HG03064 (cell line): ENCODE measurements around the gene CD8A.
"Not testable (repeated sequence)": the region's sequence is repeated elsewhere in the genome, so short reads cannot be mapped to it uniquely, and the experiment has no call there.

Experiments
- ATAC-seq: cut with Tn5 transposase; IDR thresholded peaks from one replicate; pipeline ENCODE4 v1.9.1; 2021; ENCODE audit warnings: low read depth; ENCODE audit not compliant: unreplicated experiment

Gene CD8A

DNA sequence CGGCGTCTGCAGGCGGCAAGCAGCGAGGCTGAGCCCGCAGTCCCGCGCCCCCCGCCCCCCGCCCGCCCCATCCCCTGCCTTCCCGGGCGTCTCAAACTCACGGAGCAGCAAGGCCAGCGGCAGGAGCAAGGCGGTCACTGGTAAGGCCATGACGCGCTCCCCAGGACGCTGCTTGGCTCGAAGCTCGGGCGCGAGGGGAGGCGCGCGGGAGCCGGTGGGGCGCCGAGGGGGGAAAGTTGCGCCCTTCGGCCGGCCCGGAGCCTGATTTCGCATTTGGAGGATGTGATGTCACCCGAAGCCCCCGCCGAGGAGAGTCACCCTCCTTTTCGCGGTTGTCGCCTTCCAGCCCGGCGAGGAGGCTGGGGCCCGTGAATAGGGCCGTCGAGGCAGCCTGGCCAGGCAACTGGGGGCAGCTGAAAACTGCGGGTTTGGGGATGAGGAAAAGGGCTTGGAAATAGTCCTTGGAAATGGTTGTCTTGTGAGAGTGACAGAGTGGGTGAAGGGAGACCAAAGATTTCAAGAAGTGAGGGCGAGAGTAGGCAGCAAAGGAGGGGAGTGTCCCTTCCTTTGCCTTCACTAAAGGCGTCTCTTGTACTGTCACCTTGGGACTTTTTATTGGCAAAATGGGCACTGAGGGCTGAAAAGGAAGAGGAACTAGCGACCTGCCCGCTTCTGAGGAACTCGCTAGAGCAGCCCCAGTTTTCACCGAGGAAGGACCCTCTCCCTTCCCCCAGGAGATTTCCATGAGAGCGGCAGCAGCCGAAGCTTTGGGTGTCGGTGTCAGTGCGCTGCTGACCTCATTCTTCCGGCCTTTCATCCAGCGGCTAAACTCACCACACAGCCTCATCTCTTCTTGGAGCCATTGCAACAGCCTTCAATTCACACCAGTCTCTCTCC is at the start of gene CD8A:
CD8A (minus strand) TSS at position 238 of the 897 bp plus-strand sequence; CDS start at position 150, 88 bp downstream.
- no peak for ATAC-seq

DNA sequence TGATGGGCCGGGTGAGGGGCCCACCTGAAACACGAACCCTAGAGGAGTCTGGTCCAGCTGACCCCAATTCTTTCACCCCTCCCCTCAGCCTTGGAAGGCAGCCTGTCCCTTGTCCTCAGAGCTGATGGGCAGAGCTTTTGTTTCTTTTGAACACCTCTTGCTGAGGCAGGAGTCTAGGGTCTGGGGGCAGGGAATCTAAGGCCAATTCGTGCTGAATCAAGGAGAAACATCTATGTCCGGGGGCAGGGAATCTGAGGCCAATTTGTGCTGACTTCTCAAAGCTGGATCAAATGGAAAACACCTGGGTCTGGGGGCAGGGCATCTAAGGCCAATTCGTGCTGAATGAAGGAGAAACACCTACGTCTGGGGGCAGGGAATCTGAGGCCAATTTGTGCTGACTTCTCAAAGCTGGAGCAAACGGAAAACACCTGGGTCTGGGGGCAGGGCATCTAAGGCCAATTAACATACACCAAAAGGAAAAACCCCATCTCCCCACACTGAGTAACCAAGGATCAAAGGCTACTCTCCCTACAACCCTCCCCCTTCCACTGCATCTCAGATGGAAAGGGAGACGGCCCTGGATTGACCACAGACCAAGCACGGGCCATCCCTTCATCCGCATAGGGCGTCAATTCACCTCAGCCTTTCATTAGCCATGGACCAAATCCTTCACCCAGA is 49.3 kb upstream of the CD8A start:
- ATAC-seq, result not testable (repeated sequence)

DNA sequence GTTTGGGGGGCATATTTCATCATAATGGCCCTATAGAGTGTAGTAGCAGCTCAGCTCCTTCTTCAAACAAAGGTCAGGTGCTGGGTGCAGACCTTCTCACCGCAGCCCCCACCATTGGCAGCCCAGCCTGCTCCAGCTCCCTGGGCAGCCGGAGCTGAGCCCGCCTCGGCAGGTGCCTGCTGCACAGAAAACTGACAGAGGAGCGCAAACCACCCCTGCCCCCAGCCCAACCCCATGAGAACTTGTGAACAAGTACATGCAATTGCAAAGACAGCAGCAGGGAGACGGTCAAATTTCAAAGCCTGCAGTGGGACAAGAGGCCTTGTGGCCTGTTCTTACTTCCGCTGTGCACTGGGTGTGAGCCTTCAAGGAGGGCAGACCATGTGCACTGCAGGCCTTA is 48.7 kb upstream of the CD8A start:
- not testable (repeated sequence) for ATAC-seq

DNA sequence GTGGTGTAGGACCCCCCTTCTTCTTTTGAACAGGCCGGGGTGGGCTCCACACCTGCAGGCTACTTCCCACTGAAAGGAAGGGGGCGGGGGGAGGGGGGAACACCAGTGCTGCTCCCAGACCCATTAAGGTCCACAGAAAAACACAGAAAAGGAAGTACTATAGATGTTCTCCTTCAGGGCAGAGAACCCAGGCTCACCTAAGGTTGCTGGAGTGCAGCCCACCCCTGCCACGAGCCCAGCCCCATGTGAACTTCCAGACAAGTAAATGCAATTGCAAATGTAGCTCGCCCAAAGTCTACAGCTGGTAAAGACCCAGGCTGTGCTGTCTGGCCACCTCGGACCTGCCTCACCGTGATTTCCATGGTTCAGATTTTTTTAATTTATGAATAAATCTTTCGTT is 47.0 kb upstream of the CD8A start:
- ATAC-seq, result not testable (repeated sequence)

DNA sequence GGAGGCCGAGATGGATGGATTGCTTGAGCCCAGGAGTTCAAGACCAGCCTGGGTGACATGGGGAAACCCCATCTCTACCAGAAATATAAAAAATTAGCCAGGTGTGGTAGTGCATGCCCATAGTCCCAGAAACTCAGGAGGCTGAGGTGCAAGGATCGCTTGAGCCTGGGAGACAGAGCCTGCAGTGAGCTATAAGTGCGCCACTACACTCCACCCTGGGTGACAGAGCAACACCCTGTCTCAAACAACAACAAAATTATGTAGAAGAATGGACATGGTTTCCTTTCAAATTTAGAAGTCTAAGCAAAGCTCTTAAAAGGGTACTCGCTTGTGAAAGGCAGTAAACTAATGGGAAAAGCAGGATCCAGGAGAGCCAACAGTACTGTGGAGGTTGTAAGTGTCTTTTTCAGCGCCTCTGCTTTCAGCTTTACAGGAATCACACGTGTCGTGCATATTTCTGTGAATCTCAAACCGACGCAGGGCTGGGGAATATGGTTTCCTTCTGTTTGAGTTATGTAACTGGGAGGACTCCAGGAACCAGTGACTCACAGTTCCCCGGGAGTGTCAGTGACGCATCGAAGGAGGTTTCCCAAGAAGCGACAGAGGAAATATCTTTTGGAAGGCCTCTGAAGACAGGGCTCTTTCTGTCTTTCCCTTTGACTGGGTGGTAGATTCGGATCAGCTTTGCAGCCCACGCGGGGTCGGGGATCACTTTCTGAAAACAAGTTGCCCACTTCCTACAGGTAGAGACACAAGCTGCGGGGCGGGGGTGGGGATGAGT is 46.4 kb upstream of the CD8A start:
- not testable (repeated sequence) for ATAC-seq

DNA sequence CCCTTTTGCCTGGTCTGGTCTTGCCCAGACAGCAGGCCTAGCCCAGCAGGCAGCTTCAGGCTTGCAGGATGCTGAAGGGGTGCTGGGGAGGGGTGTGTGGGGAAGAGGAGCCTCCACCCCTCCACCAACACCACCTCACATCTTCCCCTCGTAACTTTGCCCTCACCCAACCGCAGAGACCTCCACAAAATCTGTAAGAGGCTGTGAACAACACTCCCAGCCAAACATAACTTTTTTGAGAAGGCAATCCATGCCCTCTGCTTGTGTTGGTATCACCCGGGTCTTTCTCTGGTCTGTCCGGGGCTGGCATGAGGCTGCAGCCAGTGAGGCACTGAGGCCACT is 44.8 kb upstream of the CD8A start:
- ATAC-seq, result not testable (repeated sequence)

DNA sequence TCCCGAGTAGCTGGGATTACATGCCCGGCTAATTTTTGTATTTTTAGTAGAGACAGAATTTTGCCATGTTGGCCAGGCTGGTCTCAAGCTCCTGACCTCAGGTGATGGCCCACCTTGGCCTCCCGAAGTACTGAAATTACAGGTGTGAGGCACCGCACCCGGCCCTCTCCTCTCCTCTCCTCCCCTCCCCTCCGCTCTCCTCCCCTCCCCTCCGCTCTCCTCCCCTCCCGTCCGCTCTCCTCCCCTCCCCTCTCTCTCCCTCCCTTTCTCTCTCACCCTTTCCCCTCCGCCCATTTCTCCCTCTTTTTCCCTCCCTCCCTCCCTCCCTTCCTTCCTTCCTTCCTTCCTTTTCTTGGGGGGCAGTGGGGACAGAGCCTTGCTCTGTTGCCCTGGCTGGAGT is 42.6 kb upstream of the CD8A start:
- no peak for ATAC-seq

DNA sequence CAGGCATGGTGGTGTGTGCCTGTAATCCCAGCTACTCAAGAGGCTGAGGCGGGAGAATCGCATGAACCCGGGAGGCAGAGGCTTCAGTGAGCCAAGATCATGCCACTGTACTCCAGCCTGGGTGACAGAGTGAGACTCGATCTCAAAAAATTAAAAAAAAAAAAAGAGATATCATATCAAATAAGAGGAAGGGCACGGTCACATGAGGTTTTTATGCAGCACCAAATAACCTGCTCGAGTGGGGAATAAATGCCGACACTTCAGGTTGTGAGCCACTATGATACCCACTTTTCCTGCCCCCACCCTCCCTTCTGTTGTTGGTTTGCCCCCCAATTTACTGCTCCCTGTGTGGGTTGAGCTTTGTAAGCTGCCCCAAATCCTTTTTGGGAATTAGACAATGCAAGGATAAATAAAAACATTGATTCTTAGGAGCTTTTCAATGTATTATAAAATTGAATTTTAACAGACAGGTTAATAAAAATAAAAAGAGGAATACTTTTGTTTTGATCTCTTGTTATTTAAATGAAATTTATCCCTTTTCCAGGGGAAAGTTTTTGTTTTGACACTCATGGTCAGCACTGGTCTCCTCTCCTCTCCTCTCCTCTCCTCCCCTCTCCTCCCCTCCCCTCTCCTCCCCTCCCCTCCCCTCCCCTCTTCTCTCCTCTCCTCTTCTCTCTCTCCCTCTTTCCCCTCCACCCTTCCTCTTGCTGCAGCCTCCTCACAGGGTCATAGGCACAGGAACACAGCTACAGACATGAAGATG is 41.8 kb upstream of the CD8A start:
- no peak for ATAC-seq

DNA sequence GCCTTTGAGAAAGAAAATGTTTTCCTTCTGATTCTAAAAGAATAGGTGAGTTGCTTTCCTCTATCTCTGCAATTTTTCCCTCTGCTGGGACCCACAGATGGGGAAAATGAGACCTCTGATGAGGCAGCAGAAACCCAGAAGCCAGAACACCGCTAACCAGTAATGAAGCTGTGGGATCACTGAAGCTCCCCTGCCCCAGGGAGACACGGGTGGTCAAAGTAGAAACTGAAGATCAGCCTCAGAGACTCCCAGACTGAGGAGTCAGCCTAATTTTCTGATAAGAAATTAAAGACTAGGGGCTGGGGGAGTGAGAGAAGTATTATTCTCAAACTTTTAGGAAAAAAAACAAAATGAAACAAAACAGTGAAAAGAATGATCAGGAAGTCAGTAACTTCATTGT is 40.8 kb upstream of the CD8A start:
- ATAC-seq, result no peak

DNA sequence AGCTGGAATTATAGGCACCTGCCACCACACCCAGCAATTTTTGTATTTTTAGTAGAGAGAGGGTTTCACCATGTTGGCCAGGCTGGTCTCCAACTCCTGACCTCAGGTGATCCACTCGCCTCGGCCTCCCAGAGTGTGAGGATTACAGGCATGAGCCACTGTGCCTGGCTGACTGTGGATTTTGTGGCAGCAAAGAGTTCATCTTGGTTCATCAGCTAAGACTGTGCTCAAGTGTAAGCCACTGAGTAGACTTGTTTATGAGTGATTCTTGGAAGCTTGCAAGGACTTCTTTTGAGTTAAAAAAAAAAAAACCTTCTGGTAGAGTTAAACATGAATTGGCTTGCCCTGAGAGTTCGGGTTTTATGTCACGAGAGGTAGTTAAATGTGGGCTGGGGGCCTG is 36.2 kb upstream of the CD8A start:
- ATAC-seq, result no peak

DNA sequence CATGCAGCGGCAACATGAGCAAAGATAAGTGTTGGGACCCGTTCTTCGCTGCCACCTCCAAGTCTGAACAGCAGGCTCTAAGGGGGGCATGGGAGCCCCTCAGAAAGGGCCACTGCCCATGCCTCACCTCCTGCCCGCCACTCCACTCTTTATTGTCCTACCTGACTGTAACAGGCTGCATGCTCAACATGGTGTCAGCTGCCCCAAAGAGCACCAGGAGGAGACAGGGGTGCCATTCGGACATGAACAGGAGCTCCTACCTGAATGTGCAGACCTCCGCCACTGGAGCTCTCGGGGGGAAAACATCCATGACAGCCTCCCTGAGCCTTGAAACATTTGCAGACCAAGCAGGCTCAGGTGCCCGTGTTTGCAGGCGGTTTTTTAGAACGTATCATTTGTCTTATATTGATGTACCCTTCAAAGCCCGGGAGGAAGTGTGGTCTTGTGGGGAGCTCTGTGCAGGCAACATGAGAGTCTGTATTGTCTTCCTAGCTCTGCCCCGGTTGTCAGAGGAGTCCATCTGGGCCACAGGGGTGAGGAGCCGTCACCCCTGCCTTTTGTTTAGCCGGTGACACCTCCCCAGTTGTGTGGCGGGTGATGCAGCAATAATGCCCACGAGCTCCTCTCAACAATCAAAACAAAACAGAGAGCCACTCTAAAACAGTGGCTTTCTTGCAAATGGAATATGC is 35.1 kb upstream of the CD8A start:
- ATAC-seq, result no peak

DNA sequence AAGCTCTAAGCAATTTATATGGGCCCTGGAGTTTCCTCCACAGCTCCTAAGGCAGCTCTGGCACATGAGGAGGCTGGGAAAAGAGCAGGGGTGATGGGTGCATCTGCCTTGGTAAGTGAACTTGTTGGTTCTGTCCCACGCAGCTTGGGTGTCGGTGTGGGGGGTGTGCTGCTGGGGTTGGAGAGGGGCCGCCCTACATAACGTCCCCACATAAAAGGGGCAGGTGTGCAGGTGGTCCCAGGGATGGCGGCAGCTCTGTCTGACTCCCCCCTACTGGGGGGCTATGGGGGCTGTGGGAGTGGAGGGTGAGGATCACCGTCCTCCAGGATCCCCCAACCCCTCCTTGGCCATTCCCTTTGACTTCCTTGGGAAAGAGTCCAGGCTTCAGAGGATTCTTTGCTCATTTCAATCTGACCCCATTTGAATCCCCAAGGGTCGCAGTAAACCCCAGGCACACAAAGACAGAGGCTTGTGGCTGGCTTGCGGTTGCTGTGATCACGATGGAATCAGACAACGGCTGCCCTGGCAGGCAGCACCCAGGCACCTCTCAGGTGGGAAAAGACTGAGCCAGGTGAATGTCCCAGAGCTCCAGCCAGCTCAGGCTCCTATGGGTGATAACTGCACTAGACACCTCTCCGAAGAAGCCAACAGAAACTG is 34.5 kb upstream of the CD8A start:
- no peak for ATAC-seq

DNA sequence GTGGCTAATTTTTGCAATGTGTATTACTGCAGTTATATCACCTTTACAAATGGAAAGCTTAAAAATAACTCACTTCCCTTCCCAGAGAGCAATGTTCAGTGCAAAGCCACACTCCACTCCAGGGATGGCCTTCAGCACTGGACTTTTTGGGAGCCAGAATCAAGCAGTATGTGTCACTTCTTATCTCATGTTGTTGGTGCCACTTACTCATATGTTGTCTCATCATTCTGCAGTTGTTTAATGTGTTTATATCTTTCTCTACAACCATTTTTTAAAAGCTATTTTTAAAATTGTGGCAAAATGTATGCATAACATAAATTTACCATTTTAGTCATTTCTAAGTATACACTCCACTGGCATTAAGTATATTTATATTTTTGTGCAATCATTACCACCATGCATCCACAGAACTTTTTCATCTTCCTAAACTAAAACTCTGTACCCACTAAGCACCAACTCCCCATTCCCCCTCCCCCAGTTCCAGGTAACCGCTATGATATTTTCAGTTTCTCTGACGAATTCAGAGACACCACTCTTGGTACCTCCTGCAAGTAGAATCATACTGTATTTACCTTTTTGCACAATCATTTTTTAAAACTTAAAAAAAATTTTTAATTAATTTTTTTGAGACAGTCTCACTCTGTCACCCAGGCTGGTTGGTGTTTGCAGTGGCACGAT is 32.1 kb upstream of the CD8A start:
- no peak for ATAC-seq

DNA sequence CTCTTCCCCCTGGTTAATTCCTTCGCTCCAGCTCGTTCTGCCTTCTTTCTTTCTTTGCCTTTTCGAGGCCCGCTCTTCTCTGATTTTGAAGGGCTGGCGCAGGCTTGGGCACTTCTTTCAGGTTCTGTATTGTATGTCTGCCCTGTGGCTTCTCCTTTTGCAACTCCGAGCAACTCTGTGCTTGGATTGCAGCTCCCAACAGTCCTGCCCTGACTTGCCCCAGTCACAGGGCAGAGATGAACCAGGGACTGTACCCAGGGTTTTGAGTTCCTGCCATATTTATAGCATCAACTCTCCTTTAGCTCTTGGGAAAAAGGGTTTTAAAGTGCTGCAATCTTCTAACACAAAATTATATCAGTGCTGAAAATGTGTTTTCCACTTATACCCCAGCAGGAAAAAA is 31.1 kb upstream of the CD8A start:
- no peak for ATAC-seq

DNA sequence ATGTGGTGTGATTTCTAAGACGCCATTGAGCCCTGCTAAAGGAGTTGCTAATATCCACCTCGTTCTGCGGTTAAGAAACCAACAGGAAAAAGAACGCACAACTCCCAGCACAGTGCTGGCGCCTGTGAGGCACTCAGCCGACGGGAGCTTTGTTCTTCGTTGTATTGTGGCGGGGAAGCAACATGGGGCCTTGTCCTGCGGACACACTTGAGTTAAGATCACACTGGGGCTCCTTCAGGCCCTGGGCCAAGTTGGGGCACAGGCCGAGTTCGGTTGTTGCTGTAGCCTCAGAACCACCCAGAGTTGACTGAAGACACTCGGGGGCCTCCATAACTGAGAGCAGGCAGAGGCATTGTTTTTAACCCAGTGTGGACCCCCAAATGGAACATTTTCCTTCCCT is 30.6 kb upstream of the CD8A start:
- no peak for ATAC-seq

DNA sequence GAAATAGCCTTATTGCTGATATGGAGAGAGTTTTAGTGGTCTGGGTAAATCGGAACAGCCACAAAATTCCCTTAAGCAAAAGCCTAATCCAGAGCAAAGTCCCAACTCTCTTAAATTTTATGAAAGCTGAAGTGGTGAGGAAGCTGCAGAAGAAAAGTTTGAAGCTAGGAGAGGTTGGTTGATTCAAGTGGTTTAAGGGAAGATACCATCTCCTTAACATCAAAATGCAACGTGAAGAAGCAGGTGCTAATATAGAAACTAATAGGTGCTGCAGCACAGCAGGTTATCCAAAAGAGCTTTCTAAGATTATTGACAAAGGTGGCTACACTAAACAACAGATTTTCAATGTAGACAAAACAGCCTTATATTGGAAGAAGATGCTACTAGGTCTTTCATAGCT is 28.2 kb upstream of the CD8A start:
- ATAC-seq, result no peak

DNA sequence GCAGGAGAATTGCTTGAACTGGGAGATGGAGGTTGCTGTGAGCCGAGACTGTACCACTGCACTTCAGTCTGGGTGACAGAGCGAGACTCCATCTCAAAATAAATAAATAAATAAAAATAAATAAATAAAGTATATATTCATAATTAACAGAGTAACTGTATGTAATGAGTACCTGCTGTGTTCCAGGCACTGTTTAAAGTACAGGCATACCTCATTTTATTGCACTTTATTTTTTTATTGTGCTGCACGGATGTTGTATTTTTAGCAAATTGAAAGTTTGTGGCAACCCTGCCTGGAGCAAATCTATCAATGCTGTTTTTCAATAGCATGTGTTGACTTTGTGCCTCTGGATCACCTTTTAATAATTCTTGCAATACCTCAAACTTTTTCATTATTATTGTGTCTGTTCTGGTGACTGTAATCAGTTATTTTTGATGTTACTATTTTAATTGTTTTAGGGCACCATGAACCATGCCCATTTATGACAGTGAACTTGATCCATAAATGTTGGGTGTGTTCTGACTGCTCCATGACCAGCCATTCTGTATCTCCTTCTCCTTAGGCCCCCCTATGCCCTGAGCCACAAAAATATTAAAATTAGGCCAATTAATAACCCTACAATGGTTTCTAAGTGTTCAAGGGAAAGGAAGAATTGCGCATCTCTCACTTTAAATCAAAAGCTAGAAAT is 27.5 kb upstream of the CD8A start:
- no peak for ATAC-seq

DNA sequence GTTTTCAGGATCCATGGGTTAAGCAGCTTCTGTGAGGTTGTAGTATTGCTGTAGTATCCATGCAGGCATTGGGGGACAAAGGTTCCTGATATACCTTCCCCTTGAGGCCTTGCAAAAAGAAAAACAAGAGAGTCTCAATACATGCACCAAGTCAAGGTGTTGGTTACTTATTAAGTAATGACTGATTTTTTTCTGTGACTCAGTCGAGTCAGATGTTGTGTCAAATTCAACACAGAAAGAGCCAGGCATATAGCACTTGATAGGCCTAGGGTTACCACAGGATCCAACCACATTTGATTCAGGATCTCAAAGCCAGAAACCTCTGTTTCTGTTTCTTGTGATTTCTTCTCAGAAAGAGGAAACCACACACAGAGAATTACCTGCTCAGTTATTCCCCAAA is 24.9 kb upstream of the CD8A start:
- no peak for ATAC-seq
